Measurements from ENCODE around the gene DPEP3. TPM values are rescaled to one million over a fixed set of nuclear protein-coding genes. Genes with fewer than 3 reads are reported as not detected.

Gene DPEP3
- total and polyA plus RNA-seq, 10 of the 15 experiments (the other 5 are each of a cell fraction or from before 2014, with no cell fraction given), result not detected

- TF ChIP-seq CBX5 (IDR thresholded peaks at IDR 0.05; ENCODE audit: low read depth), result no peak
- TF ChIP-seq MYC (IDR thresholded peaks at IDR 0.05; ENCODE audit: insufficient read depth, insufficient read length, insufficient replicate concordance, low read length, severe bottlenecking), result no peak
- no peak for TF ChIP-seq IRF5 (IDR thresholded peaks at IDR 0.05; ENCODE audit: borderline replicate concordance)
- TF ChIP-seq ZNF24 (IDR thresholded peaks at IDR 0.05), result no peak
- TF ChIP-seq TCF3 (IDR thresholded peaks at IDR 0.05; ENCODE audit: borderline replicate concordance, insufficient read depth, low read depth, low read length), result peak; percentile 89
- no peak for TF ChIP-seq JUND (IDR thresholded peaks at IDR 0.05; ENCODE audit: low read depth, low read length)
- TF ChIP-seq BCLAF1 (IDR thresholded peaks at IDR 0.05), result no peak
- TF ChIP-seq NR2F1 (conservative IDR thresholded peaks at IDR 0.05), result 0 out of 2 replicates have a peak, but pooled peaks have one; percentile 27
- TF ChIP-seq IKZF1 (conservative IDR thresholded peaks at IDR 0.05), result peak; percentile 68
- TF ChIP-seq E2F4 (IDR thresholded peaks at IDR 0.05; ENCODE audit: low read depth, low read length), result no peak
- peak in 1 of 2 experiments; percentile 65; a peak in 1 of 3 replicates for TF ChIP-seq EGR1 (IDR thresholded peaks at IDR 0.05; ENCODE audit: borderline replicate concordance in 1 of 2, low read depth in 2 of 2, low read length in 2 of 2)
- no peak for TF ChIP-seq ZSCAN29 (IDR thresholded peaks at IDR 0.05)
- TF ChIP-seq CEBPB (IDR thresholded peaks at IDR 0.05; ENCODE audit: borderline replicate concordance in 1 of 2, low read depth in 2 of 2, low read length in 2 of 2), result no peak
- peak; percentile 68; the same call in 1 of the 2 replicates for TF ChIP-seq CBFB (IDR thresholded peaks at IDR 0.05; ENCODE audit: low read depth)
- TF ChIP-seq CREM (IDR thresholded peaks at IDR 0.05; ENCODE audit: low read depth), result peak; percentile 58; the same call in 1 of the 2 replicates
- TF ChIP-seq FOXM1 (IDR thresholded peaks at IDR 0.05; ENCODE audit: low read depth, low read length), result peak; percentile 75
- TF ChIP-seq NFIC (IDR thresholded peaks at IDR 0.05; ENCODE audit: low read depth, low read length), result peak; percentile 79
- TF ChIP-seq BCL11A (IDR thresholded peaks at IDR 0.05; ENCODE audit: low read depth, low read length), result peak; percentile 72
- peak; percentile 83 for TF ChIP-seq EED (IDR thresholded peaks at IDR 0.05; ENCODE audit: low read depth)
- TF ChIP-seq RELB (IDR thresholded peaks at IDR 0.05; ENCODE audit: low read depth), result 0 out of 2 replicates have a peak, but pooled peaks have one; percentile 35
- TF ChIP-seq RAD51 (IDR thresholded peaks at IDR 0.05), result no peak
- no peak for TF ChIP-seq POLR2AphosphoS5 (IDR thresholded peaks at IDR 0.05; ENCODE audit: low read length)
- peak; percentile 98 for TF ChIP-seq RUNX3 (IDR thresholded peaks at IDR 0.05; ENCODE audit: low read length)
Measured at GRCh38 chr16:67975321-67976105, 4.8 kb downstream of the DPEP3 start (continued).

All from GM12878 (cell line).